Measurements from ENCODE around the gene PTPRD.

DNA sequence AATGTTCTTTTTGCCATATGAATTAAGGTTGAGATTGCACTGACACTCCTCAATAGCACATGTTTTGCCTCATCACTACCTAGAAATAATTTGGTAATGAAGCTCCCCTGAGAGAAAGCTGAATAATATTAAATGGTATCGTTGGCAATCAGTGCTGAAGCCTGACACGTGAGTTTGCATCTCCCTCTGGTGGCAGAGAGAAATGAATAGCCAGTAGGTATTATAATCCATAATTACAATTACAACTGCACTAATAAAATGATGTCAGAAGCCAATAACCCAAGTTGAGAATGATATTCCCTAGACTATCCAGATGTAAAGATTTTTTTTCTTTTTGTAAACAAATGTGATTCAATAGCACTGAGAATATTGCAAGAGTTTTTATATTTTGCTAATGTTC is 700.3 kb downstream of the PTPRD start:
- TF ChIP-seq POLR2A (IDR thresholded peaks at IDR 0.05; ENCODE audit: low read depth, low read length) (no peak), POLR2AphosphoS5 (IDR thresholded peaks at IDR 0.05; ENCODE audit: low read depth, low read length) (no peak), TAF1 (IDR thresholded peaks at IDR 0.05; ENCODE audit: borderline replicate concordance, low read depth, low read length) (no peak)

Measured in GM12892 (cell line).